HepG2 (cell line): ENCODE data around the gene TMEM134. TPM values are rescaled to one million over a fixed set of nuclear protein-coding genes. Genes with fewer than 3 reads are reported as not detected.
A peak's percentile ranks its signal among the peaks of the same experiment; 100 is the strongest.

Experiments
- GFI1 ChIP-seq: sonication (generic); formaldehyde crosslinking; IDR thresholded peaks from 2 replicates; pipeline ENCODE4 v1.5.0; 2020; ENCODE audit warnings: missing genetic modification reagents, mild to moderate bottlenecking, borderline replicate concordance
- HNRNPK ChIP-seq: fragments of 200-400 bp; formaldehyde crosslinking; IDR thresholded peaks from 2 replicates; pipeline ENCODE4 v1.6.1; 2018; ENCODE audit warnings: low read length, low read depth, moderate library complexity, mild to moderate bottlenecking; ENCODE audit not compliant: poor library complexity, severe bottlenecking
- IRF2 ChIP-seq: IDR thresholded peaks from 2 replicates; pipeline ENCODE4 v1.6.1; 2018; ENCODE audit warnings: missing genetic modification reagents, missing compliant biosample characterization
- POLR2G ChIP-seq: fragments of 200-400 bp; formaldehyde crosslinking; IDR thresholded peaks from 2 replicates; pipeline ENCODE4 v1.6.1; 2018; ENCODE audit warnings: mild to moderate bottlenecking, low read depth, low read length, moderate library complexity
- SALL1 ChIP-seq: sonication (generic); formaldehyde crosslinking; IDR thresholded peaks from 2 replicates; pipeline ENCODE4 v1.8.0; 2022; ENCODE audit warnings: mild to moderate bottlenecking, missing genetic modification reagents
- SP5 ChIP-seq: IDR thresholded peaks from 2 replicates; pipeline ENCODE4 v1.6.1; 2016; ENCODE audit warnings: low read depth, borderline replicate concordance
- SPEN ChIP-seq: sonication (generic); formaldehyde crosslinking; IDR thresholded peaks from 2 replicates; pipeline ENCODE4 v1.5.1; 2020; ENCODE audit warnings: low read depth, mild to moderate bottlenecking, missing genetic modification reagents
- XRCC5 ChIP-seq: fragments of 200-400 bp; formaldehyde crosslinking; optimal IDR thresholded peaks from 2 replicates; pipeline ENCODE3; 2017; ENCODE audit warnings: mild to moderate bottlenecking, low read length
- ZBTB34 ChIP-seq: sonication (generic); formaldehyde crosslinking; IDR thresholded peaks from 2 replicates; pipeline ENCODE4 v1.8.0; 2022; ENCODE audit warnings: mild to moderate bottlenecking, missing genetic modification reagents
- ZMAT5 ChIP-seq: sonication (generic); formaldehyde crosslinking; IDR thresholded peaks from 2 replicates; pipeline ENCODE4 v1.5.0; 2020; ENCODE audit warnings: mild to moderate bottlenecking, low read depth, missing genetic modification reagents, borderline replicate concordance
- ZNF101 ChIP-seq: sonication (generic); formaldehyde crosslinking; IDR thresholded peaks from 2 replicates; pipeline ENCODE4 v1.4.0; 2020; ENCODE audit warnings: mild to moderate bottlenecking, low read depth, missing genetic modification reagents, borderline replicate concordance
- ZNF749 ChIP-seq: sonication (generic); formaldehyde crosslinking; IDR thresholded peaks from 2 replicates; pipeline ENCODE4 v1.8.0; 2022; ENCODE audit warnings: mild to moderate bottlenecking, missing genetic modification reagents, moderate library complexity, borderline replicate concordance
- polyA plus RNA-seq, 8 experiments: library from polyadenylated mRNA; depleted of rRNA in 3 of 8; stranded (reverse) in 7 of 8; unstranded in 1 of 8; fragments of >200 nt; fragmentation: Illumina TruSeq in 4 of 8; extraction: Trizol in 4 of 8; gene quantifications; 2 replicates each; pipeline versions ENCODE4 v1.2.1 to v1.2.3, GENCODE V29; 2011 to 2016; ENCODE audit warnings: low read depth in 4 of 8, missing spikeins in 1 of 8, mixed read lengths in 1 of 8; ENCODE audit not compliant: insufficient read depth in 1 of 8
- total RNA-seq, 5 experiments: library from RNA; depleted of rRNA; stranded (reverse); fragments of >200 nt; fragmentation: Illumina TruSeq; extraction: Trizol; gene quantifications; 2 replicates each; pipeline ENCODE4 v1.2.3, GENCODE V29; 2016; ENCODE audit warnings: low read depth in 1 of 5
- TF ChIP-seq, protein P1 (sequence below): sonication (generic); formaldehyde crosslinking; conservative IDR thresholded peaks from 2 replicates; pipeline ENCODE4 v1.4.0; 2020; ENCODE audit warnings: mild to moderate bottlenecking, missing genetic modification reagents, moderate library complexity
- TF ChIP-seq, protein P2 (sequence below): sonication (generic); formaldehyde crosslinking; IDR thresholded peaks from 2 replicates; pipeline ENCODE4 v1.5.0; 2020; ENCODE audit warnings: mild to moderate bottlenecking, missing genetic modification reagents, moderate library complexity

TMEM134 gene
- total and polyA plus RNA-seq, 2 of the 13 experiments (the other 11 are each of a cell fraction or from before 2014, with no cell fraction given), result 6.9 to 26.9 TPM

DNA sequence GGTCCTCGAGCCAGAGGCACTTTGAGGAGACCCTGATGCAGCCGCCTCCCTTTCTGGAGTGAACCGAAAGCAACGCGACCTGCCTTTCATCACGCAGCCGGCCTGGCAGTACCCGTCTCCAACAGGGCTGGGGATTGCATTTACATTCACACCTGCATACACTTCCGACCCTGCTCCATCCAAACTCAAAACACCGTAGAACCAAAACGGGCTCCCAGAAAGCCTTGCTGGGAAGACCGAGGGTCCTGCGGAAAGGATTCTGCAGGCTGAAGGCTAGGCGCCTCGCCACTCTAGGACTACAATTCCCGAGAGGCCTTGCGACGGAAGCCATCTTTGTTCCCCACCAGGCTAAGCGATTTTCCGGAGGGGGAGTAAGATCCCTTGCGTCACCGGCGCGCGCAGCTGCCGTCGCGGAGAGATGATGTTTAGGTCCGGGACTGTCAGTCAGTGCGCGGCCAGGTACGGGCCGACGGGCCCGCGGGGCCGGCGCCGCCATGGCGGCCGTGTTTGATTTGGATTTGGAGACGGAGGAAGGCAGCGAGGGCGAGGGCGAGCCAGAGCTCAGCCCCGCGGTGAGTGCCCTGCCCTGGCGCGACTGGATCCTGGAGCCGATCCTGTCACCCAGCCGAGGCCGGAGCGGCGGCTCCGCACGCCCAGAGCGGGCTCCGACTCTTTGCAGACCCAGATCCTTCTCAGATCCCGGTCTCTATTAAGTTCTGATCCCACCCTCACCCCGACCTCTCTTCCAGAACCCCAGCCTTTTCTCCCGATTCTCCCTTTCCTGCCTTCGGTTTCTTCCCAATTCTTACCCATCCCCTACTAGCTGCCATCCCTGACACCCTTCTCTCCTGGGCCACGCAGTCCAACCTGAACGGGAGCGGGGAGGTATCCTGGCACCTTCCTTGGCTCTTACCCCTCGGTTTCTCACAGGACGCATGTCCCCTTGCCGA, 40.7 kb downstream of the TMEM134 start, which contains the start of gene RPS6KB2 (continued):
- TF ChIP-seq ZNF749 (CRISPR knock-in tag) (peak; percentile 42; the same call in 1 of the 2 replicates), SP5 (CRISPR knock-in tag) (no peak), IRF2 (CRISPR knock-in tag) (peak; percentile 98), SALL1 (CRISPR knock-in tag) (peak; percentile 59), ZMAT5 (CRISPR knock-in tag) (no peak), SPEN (CRISPR knock-in tag) (peak; percentile 95), ZNF101 (no peak), ZBTB34 (CRISPR knock-in tag) (no peak), GFI1 (CRISPR knock-in tag) (no peak), XRCC5 (peak; percentile 75), HNRNPK (peak; percentile 35), POLR2G (peak; percentile 91)
- TF ChIP-seq, protein P1, sequence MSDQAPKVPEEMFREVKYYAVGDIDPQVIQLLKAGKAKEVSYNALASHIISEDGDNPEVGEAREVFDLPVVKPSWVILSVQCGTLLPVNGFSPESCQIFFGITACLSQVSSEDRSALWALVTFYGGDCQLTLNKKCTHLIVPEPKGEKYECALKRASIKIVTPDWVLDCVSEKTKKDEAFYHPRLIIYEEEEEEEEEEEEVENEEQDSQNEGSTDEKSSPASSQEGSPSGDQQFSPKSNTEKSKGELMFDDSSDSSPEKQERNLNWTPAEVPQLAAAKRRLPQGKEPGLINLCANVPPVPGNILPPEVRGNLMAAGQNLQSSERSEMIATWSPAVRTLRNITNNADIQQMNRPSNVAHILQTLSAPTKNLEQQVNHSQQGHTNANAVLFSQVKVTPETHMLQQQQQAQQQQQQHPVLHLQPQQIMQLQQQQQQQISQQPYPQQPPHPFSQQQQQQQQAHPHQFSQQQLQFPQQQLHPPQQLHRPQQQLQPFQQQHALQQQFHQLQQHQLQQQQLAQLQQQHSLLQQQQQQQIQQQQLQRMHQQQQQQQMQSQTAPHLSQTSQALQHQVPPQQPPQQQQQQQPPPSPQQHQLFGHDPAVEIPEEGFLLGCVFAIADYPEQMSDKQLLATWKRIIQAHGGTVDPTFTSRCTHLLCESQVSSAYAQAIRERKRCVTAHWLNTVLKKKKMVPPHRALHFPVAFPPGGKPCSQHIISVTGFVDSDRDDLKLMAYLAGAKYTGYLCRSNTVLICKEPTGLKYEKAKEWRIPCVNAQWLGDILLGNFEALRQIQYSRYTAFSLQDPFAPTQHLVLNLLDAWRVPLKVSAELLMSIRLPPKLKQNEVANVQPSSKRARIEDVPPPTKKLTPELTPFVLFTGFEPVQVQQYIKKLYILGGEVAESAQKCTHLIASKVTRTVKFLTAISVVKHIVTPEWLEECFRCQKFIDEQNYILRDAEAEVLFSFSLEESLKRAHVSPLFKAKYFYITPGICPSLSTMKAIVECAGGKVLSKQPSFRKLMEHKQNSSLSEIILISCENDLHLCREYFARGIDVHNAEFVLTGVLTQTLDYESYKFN (CRISPR knock-in tag), result peak; percentile 23
- TF ChIP-seq, protein P2, sequence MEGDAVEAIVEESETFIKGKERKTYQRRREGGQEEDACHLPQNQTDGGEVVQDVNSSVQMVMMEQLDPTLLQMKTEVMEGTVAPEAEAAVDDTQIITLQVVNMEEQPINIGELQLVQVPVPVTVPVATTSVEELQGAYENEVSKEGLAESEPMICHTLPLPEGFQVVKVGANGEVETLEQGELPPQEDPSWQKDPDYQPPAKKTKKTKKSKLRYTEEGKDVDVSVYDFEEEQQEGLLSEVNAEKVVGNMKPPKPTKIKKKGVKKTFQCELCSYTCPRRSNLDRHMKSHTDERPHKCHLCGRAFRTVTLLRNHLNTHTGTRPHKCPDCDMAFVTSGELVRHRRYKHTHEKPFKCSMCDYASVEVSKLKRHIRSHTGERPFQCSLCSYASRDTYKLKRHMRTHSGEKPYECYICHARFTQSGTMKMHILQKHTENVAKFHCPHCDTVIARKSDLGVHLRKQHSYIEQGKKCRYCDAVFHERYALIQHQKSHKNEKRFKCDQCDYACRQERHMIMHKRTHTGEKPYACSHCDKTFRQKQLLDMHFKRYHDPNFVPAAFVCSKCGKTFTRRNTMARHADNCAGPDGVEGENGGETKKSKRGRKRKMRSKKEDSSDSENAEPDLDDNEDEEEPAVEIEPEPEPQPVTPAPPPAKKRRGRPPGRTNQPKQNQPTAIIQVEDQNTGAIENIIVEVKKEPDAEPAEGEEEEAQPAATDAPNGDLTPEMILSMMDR (CRISPR knock-in tag), result no peak
